ENCODE results near the gene TP73.

Gene TP73

DNA sequence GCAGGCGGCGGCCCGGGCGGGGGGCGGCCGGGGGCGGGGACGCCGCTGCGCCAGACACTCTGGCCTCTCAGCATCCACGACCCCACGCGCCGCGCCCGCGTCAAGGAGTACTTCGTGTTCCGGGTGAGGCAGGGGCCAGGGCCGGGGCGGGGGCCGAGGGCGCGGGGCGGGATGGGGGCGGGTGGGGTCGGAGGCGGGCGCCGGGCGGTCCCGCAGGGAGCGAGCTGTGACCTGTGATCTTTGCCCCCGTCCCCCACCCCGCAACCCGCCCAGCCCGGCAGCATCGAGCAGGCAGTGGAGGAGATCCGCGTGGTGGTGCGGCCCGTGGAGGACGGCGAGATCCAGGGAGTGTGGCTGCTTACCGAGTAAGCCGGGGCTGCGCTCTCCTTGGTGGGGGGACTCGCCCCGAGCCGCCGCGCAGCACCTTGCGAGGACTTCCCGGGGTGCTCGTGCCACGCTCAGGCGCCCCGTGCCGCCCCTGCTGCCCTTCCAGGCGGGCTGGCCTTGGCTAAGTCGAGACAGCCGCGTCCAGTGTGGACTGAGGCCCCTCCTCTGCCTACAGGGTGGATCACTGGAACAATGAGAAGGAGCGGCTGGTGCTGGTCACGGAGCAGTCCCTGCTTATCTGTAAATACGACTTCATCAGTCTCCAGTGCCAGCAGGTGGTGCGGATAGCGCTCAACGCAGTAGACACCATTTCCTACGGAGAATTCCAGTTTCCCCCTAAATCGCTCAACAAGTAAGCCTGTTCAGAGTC lies 27.0 kb upstream of the TP73 start:
- TF ChIP-seq CTCF (IDR thresholded peaks at IDR 0.05; ENCODE audit: low read depth, low read length), result no peak
- DNase-seq (ENCODE audit: low read depth, low spot score), result peak; percentile 18
- in situ Hi-C loops (cut with HindIII; ENCODE audit: low sequenced_read_pairs), result loop anchor here (25.0 kb wide), 1 partner anchor 88 kb away; no protein-coding TSS in a partner anchor
- H3K4me3 ChIP-seq (ENCODE audit: low read depth, low read length), result peak overlapping the region; percentile 64

GRCh38 chr1:3626025-3626424 lies 26.3 kb upstream of the TP73 start:
- in situ Hi-C loops (cut with HindIII; ENCODE audit: low sequenced_read_pairs), result loop anchor here (25.0 kb wide), 1 partner anchor 89 kb away; no protein-coding TSS in a partner anchor
- peak overlapping the region; percentile 64 for H3K4me3 ChIP-seq (ENCODE audit: low read depth, low read length)

GRCh38 chr1:3627515-3628253 lies 24.6 kb upstream of the TP73 start:
- no peak overlapping the region for H3K4me3 ChIP-seq (ENCODE audit: low read depth, low read length)
- in situ Hi-C loops (cut with HindIII; ENCODE audit: low sequenced_read_pairs), result loop anchor here (25.0 kb wide), 1 partner anchor 90 kb away; no protein-coding TSS in a partner anchor
- no peak for TF ChIP-seq CTCF (IDR thresholded peaks at IDR 0.05; ENCODE audit: low read depth, low read length)
- no peak for DNase-seq (ENCODE audit: low read depth, low spot score)

More at GRCh38 chr1:3626025-3626424, 26.3 kb upstream of the TP73 start:
- no peak for TF ChIP-seq CTCF (IDR thresholded peaks at IDR 0.05; ENCODE audit: low read depth, low read length)
- DNase-seq (ENCODE audit: low read depth, low spot score), result no peak

DNA sequence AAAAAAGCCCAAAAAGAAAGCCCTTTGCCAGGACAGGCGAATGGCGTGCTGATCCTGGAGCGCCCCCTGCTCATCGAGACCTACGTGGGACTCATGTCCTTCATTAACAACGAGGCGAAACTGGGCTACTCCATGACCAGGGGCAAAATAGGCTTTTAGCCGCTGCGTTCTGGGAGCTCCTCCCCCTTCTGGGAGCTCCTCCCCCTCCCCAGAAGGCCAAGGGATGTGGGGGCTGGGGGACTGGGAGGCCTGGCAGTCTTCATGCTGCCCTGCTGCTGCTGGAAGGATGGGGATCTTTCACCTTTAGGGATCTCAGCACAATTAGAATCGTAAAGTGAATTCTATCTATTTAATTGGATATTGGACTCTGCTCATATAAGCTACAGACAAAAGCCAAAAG lies 23.9 kb upstream of the TP73 start:
- no peak for DNase-seq (ENCODE audit: low read depth, low spot score)
- no peak overlapping the region for H3K4me3 ChIP-seq (ENCODE audit: low read depth, low read length)
- TF ChIP-seq CTCF (IDR thresholded peaks at IDR 0.05; ENCODE audit: low read depth, low read length), result no peak
- in situ Hi-C loops (cut with HindIII; ENCODE audit: low sequenced_read_pairs), result loop anchor here (25.0 kb wide), 1 partner anchor 91 kb away; no protein-coding TSS in a partner anchor

GRCh38 chr1:3629561-3630160 lies 22.7 kb upstream of the TP73 start:
- in situ Hi-C loops (cut with HindIII; ENCODE audit: low sequenced_read_pairs), result loop anchor here (25.0 kb wide), 1 partner anchor 92 kb away; no protein-coding TSS in a partner anchor
- DNase-seq (ENCODE audit: low read depth, low spot score), result no peak
- no peak for TF ChIP-seq CTCF (IDR thresholded peaks at IDR 0.05; ENCODE audit: low read depth, low read length)
- H3K4me3 ChIP-seq (ENCODE audit: low read depth, low read length), result no peak overlapping the region

GRCh38 chr1:3630161-3630611 lies 22.1 kb upstream of the TP73 start:
- DNase-seq (ENCODE audit: low read depth, low spot score), result no peak
- no peak for TF ChIP-seq CTCF (IDR thresholded peaks at IDR 0.05; ENCODE audit: low read depth, low read length)
- no peak overlapping the region for H3K4me3 ChIP-seq (ENCODE audit: low read depth, low read length)
- in situ Hi-C loops (cut with HindIII; ENCODE audit: low sequenced_read_pairs), result loop anchor here (25.0 kb wide), 1 partner anchor 93 kb away; no protein-coding TSS in a partner anchor
